ENCODE data around the gene TMEM106B.
"Not testable (repeated sequence)": the region's sequence is repeated elsewhere in the genome, so short reads cannot be mapped to it uniquely, and the experiment has no call there.

Gene TMEM106B

GRCh38 chr7:12211054-12211710, at the start of gene TMEM106B:
TSS of gene TMEM106B (plus strand) at chr7:12211294. CDS start at chr7:12214811, 3,517 bp downstream.
- peak; percentile 87 for DNase-seq

GRCh38 chr7:12162415-12163113, 48.5 kb upstream of the TMEM106B start:
- no peak for DNase-seq

- DNase-seq: not testable (repeated sequence)
These were observed 43.0 kb upstream of the TMEM106B start for GRCh38 chr7:12168065-12168464.

- not testable (repeated sequence) for DNase-seq
These were observed 40.9 kb upstream of the TMEM106B start for GRCh38 chr7:12169981-12170820.

GRCh38 chr7:12173671-12174070, 37.4 kb upstream of the TMEM106B start:
- no peak for DNase-seq

GRCh38 chr7:12174931-12175330, 36.2 kb upstream of the TMEM106B start:
- no peak for DNase-seq

GRCh38 chr7:12178317-12178716, 32.8 kb upstream of the TMEM106B start:
- DNase-seq: no peak

- DNase-seq: no peak
These were observed 16.7 kb upstream of the TMEM106B start for GRCh38 chr7:12194426-12194825.

- no peak for DNase-seq
These were observed 14.7 kb upstream of the TMEM106B start for GRCh38 chr7:12196386-12196785.

- DNase-seq: no peak
These were observed 11.7 kb upstream of the TMEM106B start for GRCh38 chr7:12199363-12199762.

GRCh38 chr7:12207046-12207445, 4.0 kb upstream of the TMEM106B start:
- no peak for DNase-seq

GRCh38 chr7:12209221-12209620, 1.9 kb upstream of the TMEM106B start:
- no peak for DNase-seq

GRCh38 chr7:12210179-12211053, 678 bp upstream of the TMEM106B start:
- DNase-seq: no peak

- no peak for DNase-seq
These were observed 804 bp downstream of the TMEM106B start for GRCh38 chr7:12211711-12212485.

GRCh38 chr7:12217311-12217710, 6.2 kb downstream of the TMEM106B start:
- DNase-seq: no peak

- DNase-seq: no peak
These were observed 9.4 kb downstream of the TMEM106B start for GRCh38 chr7:12220389-12221046.

GRCh38 chr7:12221414-12221813, 10.3 kb downstream of the TMEM106B start:
- no peak for DNase-seq

GRCh38 chr7:12222889-12223579, 11.9 kb downstream of the TMEM106B start:
- DNase-seq: no peak

GRCh38 chr7:12225017-12225416, 13.9 kb downstream of the TMEM106B start:
- DNase-seq: not testable (repeated sequence)

GRCh38 chr7:12226756-12227155, 15.7 kb downstream of the TMEM106B start:
- DNase-seq: no peak

GRCh38 chr7:12228024-12228423, 16.9 kb downstream of the TMEM106B start:
- no peak for DNase-seq

Measured in cortex of kidney (tissue), 1 donor.